ENCODE results near the gene ELP4.

GRCh38 chr11:31711137-31711536 is 201.6 kb downstream of the ELP4 start:
- TF ChIP-seq TAF1 (IDR thresholded peaks at IDR 0.05; ENCODE audit: borderline replicate concordance, insufficient read depth, low read length) (no peak), SIN3A (IDR thresholded peaks at IDR 0.05; ENCODE audit: borderline replicate concordance, insufficient read depth, low read length) (no peak), FOXP2 (optimal IDR thresholded peaks at IDR 0.05; ENCODE audit: borderline replicate concordance, extremely low read depth, extremely low read length, insufficient read depth) (no peak), POLR2AphosphoS5 (IDR thresholded peaks at IDR 0.05; ENCODE audit: low read depth, low read length) (no peak)
- TF ChIP-seq, protein P1, sequence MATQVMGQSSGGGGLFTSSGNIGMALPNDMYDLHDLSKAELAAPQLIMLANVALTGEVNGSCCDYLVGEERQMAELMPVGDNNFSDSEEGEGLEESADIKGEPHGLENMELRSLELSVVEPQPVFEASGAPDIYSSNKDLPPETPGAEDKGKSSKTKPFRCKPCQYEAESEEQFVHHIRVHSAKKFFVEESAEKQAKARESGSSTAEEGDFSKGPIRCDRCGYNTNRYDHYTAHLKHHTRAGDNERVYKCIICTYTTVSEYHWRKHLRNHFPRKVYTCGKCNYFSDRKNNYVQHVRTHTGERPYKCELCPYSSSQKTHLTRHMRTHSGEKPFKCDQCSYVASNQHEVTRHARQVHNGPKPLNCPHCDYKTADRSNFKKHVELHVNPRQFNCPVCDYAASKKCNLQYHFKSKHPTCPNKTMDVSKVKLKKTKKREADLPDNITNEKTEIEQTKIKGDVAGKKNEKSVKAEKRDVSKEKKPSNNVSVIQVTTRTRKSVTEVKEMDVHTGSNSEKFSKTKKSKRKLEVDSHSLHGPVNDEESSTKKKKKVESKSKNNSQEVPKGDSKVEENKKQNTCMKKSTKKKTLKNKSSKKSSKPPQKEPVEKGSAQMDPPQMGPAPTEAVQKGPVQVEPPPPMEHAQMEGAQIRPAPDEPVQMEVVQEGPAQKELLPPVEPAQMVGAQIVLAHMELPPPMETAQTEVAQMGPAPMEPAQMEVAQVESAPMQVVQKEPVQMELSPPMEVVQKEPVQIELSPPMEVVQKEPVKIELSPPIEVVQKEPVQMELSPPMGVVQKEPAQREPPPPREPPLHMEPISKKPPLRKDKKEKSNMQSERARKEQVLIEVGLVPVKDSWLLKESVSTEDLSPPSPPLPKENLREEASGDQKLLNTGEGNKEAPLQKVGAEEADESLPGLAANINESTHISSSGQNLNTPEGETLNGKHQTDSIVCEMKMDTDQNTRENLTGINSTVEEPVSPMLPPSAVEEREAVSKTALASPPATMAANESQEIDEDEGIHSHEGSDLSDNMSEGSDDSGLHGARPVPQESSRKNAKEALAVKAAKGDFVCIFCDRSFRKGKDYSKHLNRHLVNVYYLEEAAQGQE (IDR thresholded peaks at IDR 0.05; ENCODE audit: insufficient read depth in 1 of 2, low read depth in 2 of 2, low read length in 2 of 2): no peak
